Upper lobe of left lung (tissue), 4 donors: Measurements from ENCODE around the gene SHKBP1.
A peak's percentile ranks its signal among the peaks of the same experiment; 100 is the strongest.

ENCODE experiments used
- POLR2A ChIP-seq, 4 donors: fragments of 450-650 bp; IDR thresholded peaks; one replicate each; pipeline ENCODE4 v1.5.1; 2016 to 2017; ENCODE audit warnings: antibody characterized with exemption in 4 of 4, mild to moderate bottlenecking in 2 of 4
- TF ChIP-seq, protein P1 (sequence below), 6 experiments: fragments of 450-650 bp in 4 of 6; fragments of 200-600 bp in 2 of 6; sonication (generic) in 2 of 6; IDR thresholded peaks; one replicate each; pipeline ENCODE4 v1.5.1; 2016 to 2019; ENCODE audit warnings: antibody characterized with exemption in 6 of 6

GRCh38 chr19:40605216-40605971 lies 28.7 kb downstream of the SHKBP1 start:
- TF ChIP-seq, protein P1, sequence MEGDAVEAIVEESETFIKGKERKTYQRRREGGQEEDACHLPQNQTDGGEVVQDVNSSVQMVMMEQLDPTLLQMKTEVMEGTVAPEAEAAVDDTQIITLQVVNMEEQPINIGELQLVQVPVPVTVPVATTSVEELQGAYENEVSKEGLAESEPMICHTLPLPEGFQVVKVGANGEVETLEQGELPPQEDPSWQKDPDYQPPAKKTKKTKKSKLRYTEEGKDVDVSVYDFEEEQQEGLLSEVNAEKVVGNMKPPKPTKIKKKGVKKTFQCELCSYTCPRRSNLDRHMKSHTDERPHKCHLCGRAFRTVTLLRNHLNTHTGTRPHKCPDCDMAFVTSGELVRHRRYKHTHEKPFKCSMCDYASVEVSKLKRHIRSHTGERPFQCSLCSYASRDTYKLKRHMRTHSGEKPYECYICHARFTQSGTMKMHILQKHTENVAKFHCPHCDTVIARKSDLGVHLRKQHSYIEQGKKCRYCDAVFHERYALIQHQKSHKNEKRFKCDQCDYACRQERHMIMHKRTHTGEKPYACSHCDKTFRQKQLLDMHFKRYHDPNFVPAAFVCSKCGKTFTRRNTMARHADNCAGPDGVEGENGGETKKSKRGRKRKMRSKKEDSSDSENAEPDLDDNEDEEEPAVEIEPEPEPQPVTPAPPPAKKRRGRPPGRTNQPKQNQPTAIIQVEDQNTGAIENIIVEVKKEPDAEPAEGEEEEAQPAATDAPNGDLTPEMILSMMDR (IDR thresholded peaks at IDR 0.05): peak in 3 of 6 experiments; percentile 16 to 27 (median 24)
- TF ChIP-seq POLR2A (IDR thresholded peaks at IDR 0.05): peak in 1 of 4 donors; percentile 67
